ENCODE measurements around the gene ATRIP.

DNA sequence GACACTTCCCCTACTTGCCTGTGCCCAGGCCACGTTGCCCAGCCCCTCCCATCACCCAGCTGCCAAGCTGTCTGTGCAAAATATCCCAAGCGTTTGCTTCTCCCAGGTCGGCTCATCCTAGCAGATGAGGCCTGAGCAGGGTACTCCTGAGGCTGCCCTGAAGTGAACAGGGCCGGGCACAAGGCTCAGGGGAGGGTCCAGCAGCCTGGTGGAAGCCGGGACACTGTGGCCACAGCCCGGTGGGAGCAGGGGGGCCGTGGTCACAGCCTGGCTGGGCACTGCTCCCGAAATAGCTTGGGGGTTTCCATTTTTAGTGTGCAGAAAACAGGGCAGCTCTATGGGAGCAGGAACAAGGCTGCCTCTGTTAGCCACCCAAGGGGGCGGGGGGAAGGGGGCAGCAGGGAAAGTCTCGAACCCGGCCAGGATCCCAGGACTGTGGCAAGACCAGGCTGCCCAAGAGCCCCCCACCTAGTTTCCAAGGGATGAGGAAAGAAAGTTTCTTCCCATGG, 20.1 kb upstream of the ATRIP start:
- TF ChIP-seq, protein P1, sequence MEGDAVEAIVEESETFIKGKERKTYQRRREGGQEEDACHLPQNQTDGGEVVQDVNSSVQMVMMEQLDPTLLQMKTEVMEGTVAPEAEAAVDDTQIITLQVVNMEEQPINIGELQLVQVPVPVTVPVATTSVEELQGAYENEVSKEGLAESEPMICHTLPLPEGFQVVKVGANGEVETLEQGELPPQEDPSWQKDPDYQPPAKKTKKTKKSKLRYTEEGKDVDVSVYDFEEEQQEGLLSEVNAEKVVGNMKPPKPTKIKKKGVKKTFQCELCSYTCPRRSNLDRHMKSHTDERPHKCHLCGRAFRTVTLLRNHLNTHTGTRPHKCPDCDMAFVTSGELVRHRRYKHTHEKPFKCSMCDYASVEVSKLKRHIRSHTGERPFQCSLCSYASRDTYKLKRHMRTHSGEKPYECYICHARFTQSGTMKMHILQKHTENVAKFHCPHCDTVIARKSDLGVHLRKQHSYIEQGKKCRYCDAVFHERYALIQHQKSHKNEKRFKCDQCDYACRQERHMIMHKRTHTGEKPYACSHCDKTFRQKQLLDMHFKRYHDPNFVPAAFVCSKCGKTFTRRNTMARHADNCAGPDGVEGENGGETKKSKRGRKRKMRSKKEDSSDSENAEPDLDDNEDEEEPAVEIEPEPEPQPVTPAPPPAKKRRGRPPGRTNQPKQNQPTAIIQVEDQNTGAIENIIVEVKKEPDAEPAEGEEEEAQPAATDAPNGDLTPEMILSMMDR (optimal IDR thresholded peaks at IDR 0.05 in 1 of 3, IDR thresholded peaks at IDR 0.05 in 1 of 3, conservative IDR thresholded peaks at IDR 0.05 in 1 of 3; ENCODE audit: extremely low read depth in 1 of 3, insufficient read depth in 2 of 3, low read length in 3 of 3): no peak
- no peak for TF ChIP-seq EZH2 (IDR thresholded peaks at IDR 0.05; ENCODE audit: low read length)
